ENCODE results near the gene DCC.

- TF ChIP-seq CTCF (IDR thresholded peaks at IDR 0.05): no peak
- no peak for TF ChIP-seq POLR2A (IDR thresholded peaks at IDR 0.05)
Observed at GRCh38 chr18:53360501-53361443, 1020.8 kb downstream of the DCC start.
